Measurements from ENCODE around the gene RHBDD1. TPM values are rescaled to one million over a fixed set of nuclear protein-coding genes. Genes with fewer than 3 reads are reported as not detected.

Gene RHBDD1
- polyA plus RNA-seq, 1 donor from 2014 or later = 5.4 TPM

- no peak overlapping the region for H3K4me3 ChIP-seq (ENCODE audit: low read length)
- no peaks in the 10 kb centered on the region for H3K27me3 ChIP-seq (ENCODE audit: insufficient read depth, low read depth, low read length)
- no peaks in the 10 kb centered on the region for H4K20me1 ChIP-seq (ENCODE audit: insufficient read depth)
- no peaks in the 10 kb centered on the region for H3F3A ChIP-seq (ENCODE audit: insufficient read depth, low read length, poor library complexity, severe bottlenecking)
- TF ChIP-seq MXI1 (conservative IDR thresholded peaks at IDR 0.05; ENCODE audit: poor library complexity, severe bottlenecking) = no peak
- no peak for TF ChIP-seq POLR2AphosphoS5 (IDR thresholded peaks at IDR 0.05)
- no peaks in the 10 kb centered on the region for H3K9me2 ChIP-seq (ENCODE audit: insufficient read depth, low read length)
- no peaks in the 10 kb centered on the region for H3K79me2 ChIP-seq (replicated peaks; ENCODE audit: insufficient read depth, low read length)
- no peaks in the 10 kb centered on the region for H3K36me3 ChIP-seq (ENCODE audit: insufficient read depth, low read length)
- no peak overlapping the region for H3K27ac ChIP-seq (ENCODE audit: low read length)
- H3K9ac ChIP-seq (ENCODE audit: low read length) = no peak overlapping the region
- no peak overlapping the region for H2AFZ ChIP-seq (ENCODE audit: low read depth, low read length)
- no peaks in the 10 kb centered on the region for H3K9me3 ChIP-seq (ENCODE audit: low read length)
- no peak overlapping the region for H3K4me2 ChIP-seq (ENCODE audit: low read length)
These were observed 129.5 kb downstream of the RHBDD1 start for GRCh38 chr2:226965376-226965775.

- no peaks in the 10 kb centered on the region for H3F3A ChIP-seq (ENCODE audit: insufficient read depth, low read length, poor library complexity, severe bottlenecking)
- no peaks in the 10 kb centered on the region for H3K9me2 ChIP-seq (ENCODE audit: insufficient read depth, low read length)
- no peak overlapping the region for H2AFZ ChIP-seq (ENCODE audit: low read depth, low read length)
- no peaks in the 10 kb centered on the region for H3K27me3 ChIP-seq (ENCODE audit: insufficient read depth, low read depth, low read length)
- H3K4me2 ChIP-seq (ENCODE audit: low read length) = no peak overlapping the region
- no peak for TF ChIP-seq EZH2 (IDR thresholded peaks at IDR 0.05; ENCODE audit: borderline replicate concordance, insufficient read depth, low read length, poor library complexity, severe bottlenecking)
- TF ChIP-seq CTCF (IDR thresholded peaks at IDR 0.05; ENCODE audit: poor library complexity, severe bottlenecking) = no peak
- no peak for TF ChIP-seq RAD21 (conservative IDR thresholded peaks at IDR 0.05)
- no peak for TF ChIP-seq REST (IDR thresholded peaks at IDR 0.05; ENCODE audit: borderline replicate concordance)
- TF ChIP-seq POLR2AphosphoS5 (IDR thresholded peaks at IDR 0.05) = no peak
- no peak for TF ChIP-seq EP300 (conservative IDR thresholded peaks at IDR 0.05; ENCODE audit: poor library complexity, severe bottlenecking)
- no peak for TF ChIP-seq SMC3 (conservative IDR thresholded peaks at IDR 0.05; ENCODE audit: poor library complexity)
- TF ChIP-seq MXI1 (conservative IDR thresholded peaks at IDR 0.05; ENCODE audit: poor library complexity, severe bottlenecking) = no peak
- TF ChIP-seq TAF1 (IDR thresholded peaks at IDR 0.05; ENCODE audit: low read depth) = no peak
- peaks cover under 1% of the 10 kb centered on the region for H3K36me3 ChIP-seq (ENCODE audit: insufficient read depth, low read length)
- no peak overlapping the region for H3K4me3 ChIP-seq (ENCODE audit: low read length)
- no peaks in the 10 kb centered on the region for H4K20me1 ChIP-seq (ENCODE audit: insufficient read depth)
- H3K27ac ChIP-seq (ENCODE audit: low read length) = no peak overlapping the region
- no peaks in the 10 kb centered on the region for H3K9me3 ChIP-seq (ENCODE audit: low read length)
- no peaks in the 10 kb centered on the region for H3K79me2 ChIP-seq (replicated peaks; ENCODE audit: insufficient read depth, low read length)
- H3K9ac ChIP-seq (ENCODE audit: low read length) = no peak overlapping the region
These were observed 133.7 kb downstream of the RHBDD1 start for GRCh38 chr2:226969417-226970080.
